Trophoblast cell (in vitro differentiated cells and primary cell): ENCODE data around the gene MPND.

ENCODE experiments used
- DNase-seq, 2 donors: peaks; one replicate each; pipeline ENCODE4 v3.0.0-alpha.2; 2016
- H2AFZ ChIP-seq: 2 replicates; pipeline ENCODE4 v1.6.1; 2013; ENCODE audit warnings: low read length, moderate library complexity, mild to moderate bottlenecking; ENCODE audit not compliant: insufficient read depth, poor library complexity
- H2AK5ac ChIP-seq: 2 replicates; pipeline ENCODE4 v1.6.1; 2013; ENCODE audit warnings: mild to moderate bottlenecking, low read length
- H2BK120ac ChIP-seq: 2 replicates; pipeline ENCODE4 v1.6.1; 2013; ENCODE audit warnings: low read length, mild to moderate bottlenecking, moderate library complexity; ENCODE audit not compliant: insufficient read depth, poor library complexity
- H2BK12ac ChIP-seq: 2 replicates; pipeline ENCODE4 v1.6.1; 2013; ENCODE audit warnings: mild to moderate bottlenecking, low read length, moderate library complexity
- H2BK5ac ChIP-seq: 2 replicates; pipeline ENCODE4 v1.6.1; 2013; ENCODE audit warnings: low read length, low read depth, moderate library complexity, mild to moderate bottlenecking; ENCODE audit not compliant: poor library complexity
- H3K14ac ChIP-seq: 2 replicates; pipeline ENCODE4 v1.6.1; 2013; ENCODE audit warnings: mild to moderate bottlenecking, low read length
- H3K18ac ChIP-seq: 2 replicates; pipeline ENCODE4 v1.6.1; 2013; ENCODE audit warnings: mild to moderate bottlenecking, low read length
- H3K23ac ChIP-seq: 2 replicates; pipeline ENCODE4 v1.6.1; 2013; ENCODE audit warnings: low read length
- H3K27ac ChIP-seq: 2 replicates; pipeline ENCODE4 v1.5.1; 2013; ENCODE audit warnings: low read depth, mild to moderate bottlenecking, inconsistent platforms, low read length, moderate library complexity
- H3K27me3 ChIP-seq: 2 replicates; pipeline ENCODE4 v1.6.1; 2013; ENCODE audit warnings: inconsistent platforms, mild to moderate bottlenecking, low read length, moderate library complexity; ENCODE audit not compliant: insufficient read depth
- H3K36me3 ChIP-seq, 2 experiments: 1 replicate in 1 of 2; 2 replicates in 1 of 2; pipeline ENCODE4 v1.6.1; 2013; ENCODE audit warnings: low read length in 2 of 2, mild to moderate bottlenecking in 2 of 2, moderate library complexity in 1 of 2; ENCODE audit not compliant: insufficient read depth in 2 of 2, control insufficient read depth in 1 of 2
- H3K4ac ChIP-seq: 2 replicates; pipeline ENCODE4 v1.6.1; 2013; ENCODE audit warnings: low read depth, mild to moderate bottlenecking, low read length, moderate library complexity
- H3K4me1 ChIP-seq, 2 experiments: 1 replicate in 1 of 2; 2 replicates in 1 of 2; pipeline ENCODE4 v1.6.1; 2013; ENCODE audit warnings: low read length in 2 of 2, mild to moderate bottlenecking in 2 of 2, moderate library complexity in 1 of 2; ENCODE audit not compliant: insufficient read depth in 2 of 2, control insufficient read depth in 1 of 2
- H3K4me2 ChIP-seq: 2 replicates; pipeline ENCODE4 v1.6.1; 2013; ENCODE audit warnings: inconsistent platforms, mild to moderate bottlenecking, low read length, moderate library complexity
- H3K4me3 ChIP-seq: 2 replicates; pipeline ENCODE4 v1.5.1; 2013; ENCODE audit warnings: mild to moderate bottlenecking, low read depth, low read length, inconsistent platforms
- H3K79me1 ChIP-seq: one replicate; pipeline ENCODE4 v1.6.1; 2013; ENCODE audit warnings: low read length
- H3K79me2 ChIP-seq: 2 replicates; pipeline ENCODE4 v1.6.1; 2013; ENCODE audit warnings: low read length, mild to moderate bottlenecking; ENCODE audit not compliant: control insufficient read depth, insufficient read depth, poor library complexity
- H3K9ac ChIP-seq: 2 replicates; pipeline ENCODE4 v1.6.1; 2013; ENCODE audit warnings: mild to moderate bottlenecking, low read length
- H3K9me3 ChIP-seq: 2 replicates; pipeline ENCODE4 v1.6.1; 2013; ENCODE audit warnings: low read depth, mild to moderate bottlenecking, control low read depth, inconsistent platforms, low read length; ENCODE audit not compliant: insufficient read depth
- H4K12ac ChIP-seq: 2 replicates; pipeline ENCODE4 v1.6.1; 2013; ENCODE audit warnings: low read depth, mild to moderate bottlenecking, low read length, moderate library complexity
- H4K8ac ChIP-seq: 2 replicates; pipeline ENCODE4 v1.6.1; 2013; ENCODE audit warnings: low read depth, mild to moderate bottlenecking, low read length, moderate library complexity
- H4K91ac ChIP-seq: one replicate; pipeline ENCODE4 v1.6.1; 2013; ENCODE audit warnings: low read depth, mild to moderate bottlenecking, low read length, moderate library complexity
- WGBS: extraction: QIAGEN DNeasy Blood & Tissue Kit; methylation state at CpG from one replicate; pipeline ENCODE4 v1.1.7; 2013; ENCODE audit warnings: missing lambda C conversion rate; ENCODE audit not compliant: insufficient read length, insufficient coverage; ENCODE audit errors: extremely low coverage; 5-methylcytosine and 5-hydroxymethylcytosine counted together

The MPND gene

GRCh38 chr19:4305659-4306058 lies 37.7 kb upstream of the MPND start:
- Histone ChIP-seq H2AK5ac (no peak overlapping the region), H3K36me3 (peaks cover 2 to 5% of the 10 kb centered on the region in 2 experiments), H4K91ac (no peak overlapping the region)

GRCh38 chr19:4310247-4311121 lies 32.9 kb upstream of the MPND start:
- H3K9ac ChIP-seq: no peak overlapping the region
- no CpG with 5 or more reads among the region's 22 CpGs for WGBS
- no peak overlapping the region for H2AK5ac ChIP-seq
- H3K27me3 ChIP-seq: no peaks in the 10 kb centered on the region
- H3K79me2 ChIP-seq: no peaks in the 10 kb centered on the region
- H3K14ac ChIP-seq: no peak overlapping the region
- DNase-seq: peak in 1 of 2 donors; percentile 51
- H3K36me3 ChIP-seq: peaks cover 2 to 5% of the 10 kb centered on the region in 2 experiments
- H2BK5ac ChIP-seq: no peak overlapping the region
- no peak overlapping the region for H2BK12ac ChIP-seq
- no peak overlapping the region for H3K23ac ChIP-seq
- no peaks in the 10 kb centered on the region for H3K79me1 ChIP-seq
- H3K4me2 ChIP-seq: no peak overlapping the region
- no peak overlapping the region for H4K8ac ChIP-seq
- H3K18ac ChIP-seq: no peak overlapping the region
- no peak overlapping the region for H3K27ac ChIP-seq
- H2BK120ac ChIP-seq: no peak overlapping the region
- no peak overlapping the region for H3K4ac ChIP-seq
- no peak overlapping the region for H2AFZ ChIP-seq
- no peak overlapping the region for H4K91ac ChIP-seq
- peaks cover 6% of the 10 kb centered on the region for H3K9me3 ChIP-seq
- H3K4me3 ChIP-seq: no peak overlapping the region
- H3K4me1 ChIP-seq: no peaks in the 10 kb centered on the region
- no peak overlapping the region for H4K12ac ChIP-seq

More at GRCh38 chr19:4305659-4306058, 37.7 kb upstream of the MPND start:
- no peak overlapping the region for H3K14ac ChIP-seq
- H3K27ac ChIP-seq: no peak overlapping the region
- H3K4ac ChIP-seq: no peak overlapping the region
- DNase-seq: no peak
- WGBS: no CpG with 5 or more reads among the region's 16 CpGs
- H3K79me1 ChIP-seq: peaks cover 7% of the 10 kb centered on the region
- H2BK12ac ChIP-seq: no peak overlapping the region
- H3K27me3 ChIP-seq: no peaks in the 10 kb centered on the region
- H3K4me2 ChIP-seq: no peak overlapping the region
- no peaks in the 10 kb centered on the region for H3K79me2 ChIP-seq
- no peak overlapping the region for H3K23ac ChIP-seq
- H3K4me3 ChIP-seq: peak overlapping the region; percentile 53
- H2BK5ac ChIP-seq: no peak overlapping the region
- H2BK120ac ChIP-seq: no peak overlapping the region
- no peak overlapping the region for H3K18ac ChIP-seq
- H3K9me3 ChIP-seq: peaks cover 3% of the 10 kb centered on the region
- H4K8ac ChIP-seq: no peak overlapping the region
- no peak overlapping the region for H3K9ac ChIP-seq
- no peak overlapping the region for H2AFZ ChIP-seq
- no peak overlapping the region for H4K12ac ChIP-seq
- H3K4me1 ChIP-seq: peaks cover 14 to 17% of the 10 kb centered on the region in 2 experiments

GRCh38 chr19:4313847-4314490 lies 29.4 kb upstream of the MPND start:
- H3K9ac ChIP-seq: no peak overlapping the region
- no peaks in the 10 kb centered on the region for H3K79me2 ChIP-seq
- H3K4me3 ChIP-seq: no peak overlapping the region
- no peaks in the 10 kb centered on the region for H3K27me3 ChIP-seq
- WGBS: no CpG with 5 or more reads among the region's 12 CpGs
- no peak overlapping the region for H4K12ac ChIP-seq
- no peak overlapping the region for H3K4ac ChIP-seq
- no peak overlapping the region for H3K23ac ChIP-seq
- H2AFZ ChIP-seq: no peak overlapping the region
- no peak overlapping the region for H3K27ac ChIP-seq
- H2BK5ac ChIP-seq: no peak overlapping the region
- no peak overlapping the region for H3K14ac ChIP-seq
- H4K91ac ChIP-seq: no peak overlapping the region
- H4K8ac ChIP-seq: no peak overlapping the region
- peaks cover 4% of the 10 kb centered on the region for H3K9me3 ChIP-seq
- H3K4me2 ChIP-seq: no peak overlapping the region
- H3K18ac ChIP-seq: no peak overlapping the region
- no peaks in the 10 kb centered on the region for H3K4me1 ChIP-seq
- no peak overlapping the region for H2BK12ac ChIP-seq
- no peaks in the 10 kb centered on the region for H3K79me1 ChIP-seq
- no peak overlapping the region for H2BK120ac ChIP-seq
- no peak for DNase-seq
- H2AK5ac ChIP-seq: no peak overlapping the region
- peaks cover 2 to 3% of the 10 kb centered on the region in 2 experiments for H3K36me3 ChIP-seq

DNA sequence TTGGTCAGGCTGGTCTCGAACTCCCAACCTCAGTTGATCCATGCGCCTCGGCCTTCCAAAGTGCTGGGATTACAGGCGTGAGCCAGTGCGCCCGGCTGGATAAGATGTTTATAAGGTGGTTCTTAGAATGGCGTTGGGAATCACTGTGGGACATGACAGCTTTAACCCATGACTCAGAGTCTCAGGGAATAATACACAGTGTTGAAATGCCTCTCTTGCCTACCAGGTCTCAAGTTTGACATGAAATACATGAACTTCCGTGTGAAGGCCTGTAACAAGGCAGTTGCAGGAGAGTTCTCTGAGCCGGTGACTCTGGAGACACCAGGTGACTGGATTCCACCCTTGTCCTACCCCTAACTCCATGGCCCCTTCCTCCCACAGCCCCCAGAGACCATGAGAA lies 26.4 kb upstream of the MPND start:
- Histone ChIP-seq H3K14ac (no peak overlapping the region), H3K4me2 (no peak overlapping the region), H3K79me1 (no peaks in the 10 kb centered on the region), H3K79me2 (no peaks in the 10 kb centered on the region), H3K18ac (no peak overlapping the region), H3K23ac (no peak overlapping the region), H4K91ac (no peak overlapping the region), H3K9me3 (peaks cover 6% of the 10 kb centered on the region), H2BK120ac (no peak overlapping the region), H3K27ac (no peak overlapping the region), H3K9ac (no peak overlapping the region), H3K36me3 (no peaks in the 10 kb centered on the region), H2AFZ (no peak overlapping the region), H2BK5ac (no peak overlapping the region), H3K4me3 (no peak overlapping the region), H4K8ac (no peak overlapping the region), H2BK12ac (no peak overlapping the region), H3K4ac (no peak overlapping the region), H4K12ac (no peak overlapping the region), H3K4me1 (no peaks in the 10 kb centered on the region), H2AK5ac (no peak overlapping the region), H3K27me3 (no peaks in the 10 kb centered on the region)
- WGBS: no CpG with 5 or more reads among the region's 9 CpGs
- no peak for DNase-seq
